ENCODE data around the gene MRGPRX2.

DNA sequence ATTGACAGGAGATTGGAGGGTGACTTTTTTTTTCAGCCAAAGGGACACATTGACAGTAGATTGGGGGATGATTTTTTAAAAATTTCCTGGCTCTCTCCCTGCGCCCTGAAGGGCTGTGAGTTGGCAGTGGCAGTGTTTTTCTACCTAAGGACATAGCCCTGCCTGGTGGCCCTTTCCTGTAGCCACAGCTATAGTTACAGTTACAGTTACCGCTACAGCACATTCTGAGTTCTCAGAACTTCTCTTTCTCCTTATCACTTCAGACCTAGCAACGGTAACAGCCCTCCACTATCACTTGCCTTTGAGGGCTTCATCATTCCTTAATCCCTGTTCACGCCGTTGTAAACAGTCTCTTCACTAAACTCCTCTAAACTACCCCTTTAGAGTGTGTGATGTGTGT lies 684 bp downstream of the MRGPRX2 start:
- TF ChIP-seq POLR2A (IDR thresholded peaks at IDR 0.05): no peak
- TF ChIP-seq, protein P1, sequence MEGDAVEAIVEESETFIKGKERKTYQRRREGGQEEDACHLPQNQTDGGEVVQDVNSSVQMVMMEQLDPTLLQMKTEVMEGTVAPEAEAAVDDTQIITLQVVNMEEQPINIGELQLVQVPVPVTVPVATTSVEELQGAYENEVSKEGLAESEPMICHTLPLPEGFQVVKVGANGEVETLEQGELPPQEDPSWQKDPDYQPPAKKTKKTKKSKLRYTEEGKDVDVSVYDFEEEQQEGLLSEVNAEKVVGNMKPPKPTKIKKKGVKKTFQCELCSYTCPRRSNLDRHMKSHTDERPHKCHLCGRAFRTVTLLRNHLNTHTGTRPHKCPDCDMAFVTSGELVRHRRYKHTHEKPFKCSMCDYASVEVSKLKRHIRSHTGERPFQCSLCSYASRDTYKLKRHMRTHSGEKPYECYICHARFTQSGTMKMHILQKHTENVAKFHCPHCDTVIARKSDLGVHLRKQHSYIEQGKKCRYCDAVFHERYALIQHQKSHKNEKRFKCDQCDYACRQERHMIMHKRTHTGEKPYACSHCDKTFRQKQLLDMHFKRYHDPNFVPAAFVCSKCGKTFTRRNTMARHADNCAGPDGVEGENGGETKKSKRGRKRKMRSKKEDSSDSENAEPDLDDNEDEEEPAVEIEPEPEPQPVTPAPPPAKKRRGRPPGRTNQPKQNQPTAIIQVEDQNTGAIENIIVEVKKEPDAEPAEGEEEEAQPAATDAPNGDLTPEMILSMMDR (IDR thresholded peaks at IDR 0.05): no peak
